SH-SY5Y (cell line): Measurements from ENCODE around the gene SLC45A3.

Experiments used
- GATA2 ChIP-seq: IDR thresholded peaks from 2 replicates; pipeline ENCODE4 v1.6.1; 2011; ENCODE audit warnings: mild to moderate bottlenecking, low read depth, low read length
- GATA3 ChIP-seq: IDR thresholded peaks from 2 replicates; pipeline ENCODE4 v1.6.1; 2011; ENCODE audit warnings: low read depth, mild to moderate bottlenecking, low read length, moderate library complexity

SLC45A3 gene

DNA sequence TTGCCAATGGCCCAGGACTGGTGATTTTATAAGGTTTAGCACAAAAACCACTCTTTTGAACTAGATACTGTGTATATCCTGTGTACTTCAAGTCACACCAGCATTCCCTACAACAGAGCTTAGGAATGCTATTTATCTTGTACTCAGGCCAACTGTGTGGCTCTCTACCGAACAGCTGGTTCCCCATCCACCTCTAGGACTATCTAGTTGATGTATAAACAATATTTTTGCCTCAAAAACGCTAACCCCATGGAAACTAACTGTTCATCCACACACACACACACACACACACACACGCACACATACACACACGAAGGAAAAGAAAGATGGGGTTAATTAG is 28.7 kb upstream of the SLC45A3 start:
- TF ChIP-seq GATA3 (no peak), GATA2 (no peak)

DNA sequence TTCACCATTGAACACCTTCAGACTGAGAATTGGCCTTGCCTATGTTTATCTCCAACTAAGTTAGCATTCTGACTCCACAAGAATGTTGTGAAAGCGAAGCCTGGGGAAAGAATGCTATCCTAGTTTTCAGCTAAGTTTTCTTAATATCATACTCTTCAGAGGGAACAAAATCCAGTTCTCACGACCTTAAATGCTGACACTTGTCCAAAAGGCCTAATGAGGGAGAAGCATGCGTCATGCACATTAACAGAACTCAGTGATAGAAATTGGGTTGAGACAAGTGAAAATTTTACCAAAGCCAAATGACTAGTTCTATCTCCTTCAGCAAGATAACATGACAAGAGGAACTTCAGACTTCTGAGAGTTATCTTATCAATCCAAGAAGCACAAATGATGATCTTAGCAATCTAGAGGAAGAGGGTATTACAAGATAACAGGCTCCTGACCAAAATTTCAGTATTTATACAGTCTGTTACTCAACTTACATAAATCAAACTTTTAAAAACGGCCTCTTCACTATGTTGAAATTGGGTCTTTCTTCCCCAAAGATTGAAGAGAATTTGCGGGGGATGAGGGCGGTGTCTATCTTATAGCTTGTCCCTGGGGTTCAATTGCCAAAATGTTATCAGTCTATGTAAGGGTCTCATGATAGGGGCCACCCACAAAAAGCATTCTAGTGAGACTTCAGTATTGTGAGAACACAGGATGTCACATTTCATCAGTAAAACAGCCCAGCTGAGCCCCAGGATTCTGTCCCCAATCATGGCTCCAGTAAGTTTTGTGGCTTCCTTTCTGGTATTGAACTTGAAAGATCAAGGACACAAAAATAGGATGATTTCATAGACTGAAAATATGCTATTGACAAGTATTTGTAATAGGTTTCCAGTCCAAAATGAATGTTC is 26.5 kb upstream of the SLC45A3 start:
- TF ChIP-seq GATA3 (no peak), GATA2 (no peak)

DNA sequence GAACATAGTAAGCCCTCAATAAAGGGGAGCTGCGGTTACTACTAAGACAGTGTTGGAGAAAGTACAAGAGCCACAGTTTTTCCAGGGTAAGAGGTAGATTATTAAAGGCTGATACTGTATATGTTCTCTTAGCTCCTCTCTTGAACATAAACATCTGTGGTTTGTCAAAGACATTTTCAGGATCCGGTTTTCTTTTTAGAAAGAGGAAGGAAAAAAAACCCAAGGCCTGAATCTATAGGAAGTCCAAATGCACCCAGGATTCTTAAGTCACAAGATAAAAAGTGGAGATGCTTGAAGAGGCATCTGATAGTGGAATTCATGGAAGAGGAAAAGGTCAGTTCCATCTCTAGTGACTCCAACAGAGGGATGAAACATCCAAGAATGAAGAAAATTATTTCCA is 24.6 kb upstream of the SLC45A3 start:
- no peak for TF ChIP-seq GATA3
- TF ChIP-seq GATA2: no peak

DNA sequence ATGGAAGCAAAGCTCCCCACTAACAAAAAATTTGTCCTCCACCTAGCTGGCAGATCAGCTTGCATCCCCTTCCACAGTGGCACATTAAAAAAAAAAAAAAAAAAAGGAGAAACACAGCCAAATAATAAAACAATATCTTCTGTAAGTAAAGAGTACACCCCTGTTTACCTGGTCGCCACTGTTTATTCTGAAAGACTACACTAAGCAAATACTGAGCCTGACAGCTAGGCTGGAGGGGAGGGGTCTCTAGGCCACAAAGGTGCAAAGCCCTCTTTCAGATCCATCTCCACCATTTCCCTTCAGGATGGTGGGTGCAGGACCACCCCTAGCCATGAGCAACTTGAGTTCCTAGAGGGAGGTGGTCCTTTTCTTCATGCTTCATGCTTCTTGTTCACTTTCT is 22.8 kb upstream of the SLC45A3 start:
- TF ChIP-seq GATA2 (no peak), GATA3 (no peak)

DNA sequence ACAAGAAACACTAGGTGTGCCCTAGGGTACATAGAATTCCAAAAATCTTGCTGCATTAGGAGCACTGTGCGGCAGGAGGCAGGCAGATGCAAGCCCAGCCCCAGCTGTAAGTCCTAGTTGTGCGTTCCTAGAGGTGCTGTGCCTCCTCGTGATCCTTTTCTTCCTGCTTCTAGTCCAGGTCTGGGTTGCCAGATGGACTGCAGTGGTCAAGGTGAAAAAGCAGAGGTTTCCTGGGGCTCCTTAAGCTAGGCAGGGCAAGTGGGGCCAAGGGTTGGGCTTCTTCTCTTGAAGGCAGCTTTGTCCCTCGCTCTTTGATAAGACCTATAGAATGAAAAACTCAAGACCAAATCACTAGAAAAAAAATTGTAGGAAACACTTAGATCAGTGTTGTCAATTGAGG is 21.6 kb upstream of the SLC45A3 start:
- no peak for TF ChIP-seq GATA2
- no peak for TF ChIP-seq GATA3

DNA sequence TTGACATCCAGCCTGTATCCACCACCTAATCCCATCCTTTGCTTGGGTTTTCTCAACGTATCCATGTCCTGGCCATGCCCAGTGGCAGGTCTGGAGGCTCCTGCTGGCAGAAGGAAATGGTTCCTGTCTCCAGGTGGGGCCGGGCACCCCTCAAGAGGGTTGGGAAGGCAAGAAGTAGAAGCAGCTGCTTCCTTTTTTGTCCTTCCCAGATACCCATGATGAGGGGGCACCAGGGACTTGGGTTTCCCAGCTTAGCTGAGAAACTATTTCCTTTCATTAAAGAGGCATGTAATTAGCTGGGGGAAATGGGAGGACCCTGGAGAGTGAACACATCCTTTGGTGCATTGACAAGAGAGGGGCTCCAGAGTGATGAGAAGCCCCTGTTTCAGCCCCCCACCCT is 21.1 kb upstream of the SLC45A3 start:
- TF ChIP-seq GATA3: no peak
- no peak for TF ChIP-seq GATA2

DNA sequence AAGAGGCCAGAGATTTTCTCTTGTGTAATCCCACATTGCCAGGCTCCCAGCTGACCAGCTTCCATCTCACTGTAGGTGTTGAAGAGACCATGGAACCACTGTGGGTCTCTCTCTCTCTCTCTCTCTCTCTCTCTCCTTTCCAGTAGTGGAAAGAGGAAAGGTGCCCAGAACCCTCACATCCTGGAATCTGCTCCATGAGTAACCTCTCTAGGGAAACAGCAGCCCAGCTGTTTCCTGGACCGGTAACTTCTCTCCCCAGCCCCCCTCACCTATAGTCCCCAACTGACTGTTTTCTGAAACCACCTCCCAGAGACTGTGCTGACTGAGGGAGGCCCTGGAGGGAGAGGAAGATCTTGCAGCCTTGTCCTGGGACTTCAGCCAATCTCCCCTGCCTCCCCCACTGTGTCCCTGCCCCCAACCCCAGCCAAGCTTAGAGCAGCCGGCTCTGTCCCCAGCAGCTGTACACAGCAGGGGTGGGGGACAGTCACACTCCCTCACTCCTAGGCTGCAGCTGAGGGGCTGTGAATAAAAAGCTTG is 20.6 kb upstream of the SLC45A3 start:
- TF ChIP-seq GATA3: no peak
- TF ChIP-seq GATA2: no peak

DNA sequence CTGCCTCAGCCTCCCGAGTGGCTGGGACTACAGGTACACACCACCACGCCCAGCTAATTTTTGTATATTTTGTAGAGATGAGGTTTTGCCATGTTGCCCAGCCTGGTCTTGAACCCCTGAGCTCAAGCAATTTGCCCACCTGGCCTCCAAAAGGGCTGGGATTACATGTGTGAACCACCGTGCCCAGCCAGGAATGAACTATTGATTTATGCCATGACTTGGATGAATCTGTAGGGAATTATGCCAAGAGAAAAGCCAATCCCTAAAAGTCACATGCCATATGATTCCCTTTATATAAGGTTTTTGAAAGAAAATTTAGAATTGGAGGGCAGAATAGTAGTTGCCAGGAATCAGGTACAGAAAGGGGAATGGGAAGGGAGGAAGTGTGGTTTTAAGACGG is 19.1 kb upstream of the SLC45A3 start:
- TF ChIP-seq GATA2 (no peak), GATA3 (no peak)

DNA sequence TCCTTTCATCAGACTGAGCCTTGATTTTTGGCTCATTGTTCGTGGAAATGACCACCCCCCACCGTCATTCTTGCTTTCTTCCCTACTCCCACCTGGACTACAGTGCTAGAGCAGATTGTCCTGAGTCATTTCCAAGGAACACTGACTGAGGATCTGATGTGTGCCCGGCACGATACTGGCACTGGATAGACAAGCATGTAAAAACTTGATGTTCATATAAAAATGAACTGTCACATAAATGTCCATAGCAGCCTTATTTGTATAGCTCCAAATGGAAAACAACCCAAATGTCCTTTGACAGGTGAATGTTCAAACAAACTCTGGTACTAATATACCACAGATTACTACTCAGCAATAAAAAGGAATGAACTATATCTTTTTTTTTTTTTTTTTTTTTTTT is 18.6 kb upstream of the SLC45A3 start:
- TF ChIP-seq GATA3: no peak
- no peak for TF ChIP-seq GATA2

DNA sequence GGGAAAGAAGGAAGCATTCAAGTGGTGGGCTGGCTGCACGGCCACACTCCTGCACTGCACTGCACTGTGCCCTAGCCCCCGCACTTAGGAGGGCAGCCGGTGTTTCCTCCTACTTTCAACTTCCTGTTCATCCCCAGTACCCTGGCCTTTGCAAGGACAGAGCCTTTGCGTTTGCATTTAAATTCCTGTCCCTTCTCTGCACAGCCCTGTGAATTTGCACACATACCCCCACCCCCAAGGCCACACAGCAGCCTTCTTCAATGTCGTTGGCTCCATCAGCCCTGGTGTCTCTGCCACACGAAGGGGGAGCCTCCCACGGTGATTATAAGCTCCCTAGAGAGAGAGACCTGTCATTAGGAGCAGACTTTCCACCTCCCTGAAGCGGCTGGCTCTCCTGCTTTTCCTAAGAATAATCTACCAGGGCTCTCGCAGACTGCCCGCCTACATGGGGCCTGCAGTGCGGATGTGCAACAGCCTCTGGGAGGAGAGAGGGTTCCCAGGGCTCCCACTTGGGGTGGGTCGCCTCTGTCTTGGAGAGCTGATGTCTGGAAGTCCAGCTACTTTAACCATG is 13.2 kb upstream of the SLC45A3 start:
- TF ChIP-seq GATA2 (no peak), GATA3 (no peak)

DNA sequence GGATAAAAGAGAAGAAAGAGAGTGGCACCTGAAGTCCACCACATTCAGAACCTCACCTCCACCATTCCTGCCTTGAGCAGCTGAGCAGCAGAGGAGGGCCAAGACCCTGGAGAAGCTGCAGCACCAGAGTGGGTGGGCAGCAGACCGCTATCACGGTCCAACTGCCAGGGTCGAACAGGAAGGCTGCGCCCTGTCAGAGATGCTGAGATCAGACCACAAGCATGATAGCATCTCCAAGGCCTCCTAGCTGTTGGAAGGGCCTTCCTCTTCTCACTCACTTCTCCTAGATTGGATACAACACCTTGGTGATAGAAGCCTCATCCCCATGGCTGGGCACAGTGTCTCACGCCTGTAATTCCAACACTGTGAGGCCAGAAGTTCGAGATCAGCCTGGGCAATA is 12.1 kb upstream of the SLC45A3 start:
- TF ChIP-seq GATA2 (no peak), GATA3 (no peak)

DNA sequence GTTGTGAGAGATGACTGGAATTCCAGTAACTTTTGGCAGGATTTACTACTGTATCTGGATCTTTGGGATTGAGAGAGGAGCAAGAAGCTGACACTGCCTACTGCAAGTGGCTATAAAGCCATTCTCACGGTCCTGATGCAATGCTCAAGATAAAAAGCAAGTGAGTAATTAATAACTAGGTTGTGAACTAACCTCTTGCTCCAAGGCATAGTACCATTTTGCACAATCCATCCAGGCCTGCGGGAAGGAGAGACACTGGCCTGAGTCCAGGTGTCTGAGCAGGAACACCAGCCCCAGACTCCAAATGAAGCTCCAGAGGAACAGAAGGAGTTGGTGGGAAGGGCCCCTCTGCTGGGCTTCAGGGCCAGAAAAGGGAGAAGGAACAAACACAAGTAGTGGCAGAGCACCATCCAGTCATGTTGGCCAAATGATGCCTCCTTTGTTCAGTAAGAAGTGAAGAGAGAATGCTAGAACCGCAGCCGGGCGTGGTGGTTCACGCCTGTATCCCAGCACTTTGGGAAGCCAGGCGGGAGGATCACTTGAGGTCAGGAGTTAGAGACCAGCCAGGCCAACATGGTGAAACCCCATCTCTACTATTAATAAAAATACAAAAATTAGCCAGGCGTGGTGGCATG is 9.9 kb upstream of the SLC45A3 start:
- no peak for TF ChIP-seq GATA3
- TF ChIP-seq GATA2: no peak

DNA sequence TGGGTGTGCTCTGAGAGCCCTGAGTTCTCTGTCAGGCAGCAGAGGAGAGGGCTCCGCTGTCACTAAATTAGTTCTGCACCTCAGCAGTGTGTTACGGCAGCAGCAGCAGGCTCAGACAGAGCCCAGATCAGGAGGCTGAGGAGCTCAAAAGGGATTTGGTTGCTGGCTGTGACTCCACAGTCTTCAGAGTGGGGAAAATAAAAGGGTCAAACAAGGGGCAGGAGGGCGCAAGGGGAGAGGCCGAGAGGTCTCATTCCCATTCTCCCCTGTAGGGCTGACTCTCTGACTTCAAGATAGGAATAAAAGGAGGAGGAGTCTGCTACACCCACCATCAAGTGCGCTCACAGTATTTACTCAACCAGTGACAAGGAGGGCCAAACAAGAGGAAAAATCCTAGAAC is 9.2 kb upstream of the SLC45A3 start:
- no peak for TF ChIP-seq GATA3
- TF ChIP-seq GATA2: no peak

DNA sequence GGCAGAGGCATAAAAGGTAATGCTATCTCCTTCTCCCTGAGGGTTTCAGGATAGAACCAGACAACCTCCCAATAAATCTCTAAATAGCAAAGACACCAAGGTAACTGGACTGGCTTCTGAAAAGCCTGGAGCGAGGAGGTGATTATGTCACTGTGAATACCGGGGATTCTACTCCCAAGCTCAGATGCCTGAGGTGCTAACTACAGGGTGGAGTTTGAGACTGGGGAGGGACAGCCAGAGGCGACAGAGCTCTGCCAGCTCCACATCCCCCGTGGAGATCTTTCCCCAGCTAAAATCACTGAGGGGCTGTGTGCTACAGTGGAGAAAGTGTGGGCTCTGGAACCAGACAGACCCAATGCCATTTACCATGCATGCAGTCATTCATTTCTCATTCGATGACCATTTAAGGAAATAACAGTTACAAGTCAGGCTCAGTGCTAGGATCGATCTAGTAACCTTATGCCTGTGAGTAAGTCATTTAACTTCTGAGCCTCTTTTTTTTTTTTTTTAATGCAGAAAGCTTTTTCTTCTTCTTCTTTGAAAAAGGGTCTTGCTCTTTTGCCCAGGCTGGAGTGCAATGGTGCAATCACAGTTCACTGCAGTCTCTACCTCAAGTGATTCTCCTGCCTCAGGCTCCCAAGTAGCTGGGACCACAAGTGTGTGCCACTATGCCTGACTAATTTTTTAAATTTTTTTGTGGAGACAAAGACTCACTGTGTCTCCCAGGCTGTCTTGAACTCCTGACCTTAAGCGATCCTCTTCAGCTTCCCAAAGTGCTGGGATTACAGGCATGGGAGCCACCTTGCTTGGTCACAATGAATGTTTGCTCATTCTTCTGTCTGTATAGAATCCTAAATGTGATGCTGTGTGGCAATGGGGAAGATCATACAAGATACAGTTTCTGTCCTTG is 8.1 kb upstream of the SLC45A3 start:
- no peak for TF ChIP-seq GATA3
- TF ChIP-seq GATA2: no peak

DNA sequence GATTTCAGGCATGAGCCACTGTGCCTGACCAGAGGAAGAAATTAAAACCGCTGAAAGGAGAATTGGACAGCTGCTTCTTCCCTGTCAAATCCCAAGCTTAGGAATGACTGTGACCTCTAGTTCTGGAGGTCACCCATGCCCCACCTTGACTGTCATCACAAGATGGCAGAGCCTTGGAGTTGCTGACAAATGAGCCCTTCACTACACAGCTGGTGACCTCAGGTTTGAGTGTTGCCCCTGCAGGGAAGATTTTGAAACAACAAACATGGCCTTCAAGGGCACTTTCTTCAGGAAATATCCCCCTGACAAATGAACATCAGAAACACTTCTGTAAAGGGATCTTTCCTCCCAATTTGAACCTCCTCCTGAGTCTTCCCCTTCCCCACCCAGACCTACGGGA is 6.9 kb upstream of the SLC45A3 start:
- TF ChIP-seq GATA3: no peak
- no peak for TF ChIP-seq GATA2
